NCI-H128 (cell line): ENCODE data around the gene PPP1R1C.

ENCODE experiments used
- DNase-seq: peaks from one replicate; lab custom pipeline; 2025; ENCODE audit not compliant: unreplicated experiment; lab: John Stamatoyannopoulos, UW

The PPP1R1C gene

GRCh38 chr2:182103526-182103925 is 117.9 kb downstream of the PPP1R1C start:
- no peak for DNase-seq

- DNase-seq: no peak
Observed at GRCh38 chr2:182110347-182110746, 124.7 kb downstream of the PPP1R1C start.

- no peak for DNase-seq
Observed at GRCh38 chr2:182113334-182113733, 127.7 kb downstream of the PPP1R1C start.

GRCh38 chr2:182115258-182115657 is 129.6 kb downstream of the PPP1R1C start:
- no peak for DNase-seq

GRCh38 chr2:182116774-182117173 is 131.1 kb downstream of the PPP1R1C start:
- no peak for DNase-seq

GRCh38 chr2:182117196-182117595 is 131.5 kb downstream of the PPP1R1C start:
- DNase-seq: no peak

- no peak for DNase-seq
Observed at GRCh38 chr2:182128821-182129707, 143.4 kb downstream of the PPP1R1C start.

- DNase-seq: no peak
Observed at GRCh38 chr2:182132605-182133004, 147.0 kb downstream of the PPP1R1C start.

- DNase-seq: no peak
Observed at GRCh38 chr2:182133195-182133891, 147.7 kb downstream of the PPP1R1C start.

GRCh38 chr2:182134201-182134600 is 148.5 kb downstream of the PPP1R1C start:
- DNase-seq: no peak

GRCh38 chr2:182142062-182142461 is 156.4 kb downstream of the PPP1R1C start:
- DNase-seq: no peak

- no peak for DNase-seq
Observed at GRCh38 chr2:182144041-182144775, 158.6 kb downstream of the PPP1R1C start.

- DNase-seq: no peak
Observed at GRCh38 chr2:182144776-182145165, 159.1 kb downstream of the PPP1R1C start.

GRCh38 chr2:182148344-182148743 is 162.7 kb downstream of the PPP1R1C start:
- no peak for DNase-seq

GRCh38 chr2:182163878-182164277 is 178.2 kb downstream of the PPP1R1C start:
- DNase-seq: no peak

GRCh38 chr2:182164686-182165085 is 179.0 kb downstream of the PPP1R1C start:
- no peak for DNase-seq

- DNase-seq: no peak
Observed at GRCh38 chr2:182165202-182165601, 179.5 kb downstream of the PPP1R1C start.

- DNase-seq: no peak
Observed at GRCh38 chr2:182166406-182166805, 180.8 kb downstream of the PPP1R1C start.

GRCh38 chr2:182166841-182167240 is 181.2 kb downstream of the PPP1R1C start:
- no peak for DNase-seq
